Stomach (tissue), 9 donors: Measurements from ENCODE around the gene PTPRM. TPM values are rescaled to one million over a fixed set of nuclear protein-coding genes. Genes with fewer than 3 reads are reported as not detected.

ENCODE experiments used
- DNase-seq, 2 donors: peaks; one replicate each; pipeline versions ENCODE4 v3.0.0 to v3.0.0-alpha.2; 2013 to 2019
- H3K27ac ChIP-seq, 5 donors: fragments of 200-600 bp in 4 of 5; sonication (generic) in 4 of 5; one replicate each; pipeline ENCODE4 v1.5.1; 2013 to 2019; ENCODE audit warnings: mild to moderate bottlenecking in 1 of 5, moderate library complexity in 1 of 5
- H3K27me3 ChIP-seq, 3 donors: fragments of 200-600 bp; sonication (generic); one replicate each; pipeline ENCODE4 v1.5.1; 2017 to 2019; ENCODE audit warnings: mixed run types in 1 of 3
- H3K36me3 ChIP-seq, 4 donors: fragments of 200-600 bp; sonication (generic); 1 replicate in 3 of 4; 2 replicates in 1 of 4; pipeline ENCODE4 v1.5.1; 2016 to 2019
- H3K4me1 ChIP-seq, 4 donors: fragments of 200-600 bp; sonication (generic); one replicate each; pipeline ENCODE4 v1.5.1; 2016 to 2019
- H3K4me3 ChIP-seq, 4 donors: fragments of 200-600 bp; sonication (generic) in 3 of 4; one replicate each; pipeline ENCODE4 v1.5.1; 2016 to 2019; ENCODE audit warnings: mild to moderate bottlenecking in 1 of 4
- H3K9me3 ChIP-seq, 4 donors: fragments of 200-600 bp; sonication (generic); one replicate each; pipeline ENCODE4 v1.5.1; 2016 to 2019
- CTCF ChIP-seq, 7 experiments: fragments of 450-650 bp in 4 of 7; fragments of 200-600 bp in 3 of 7; sonication (generic) in 3 of 7; IDR thresholded peaks; one replicate each; pipeline ENCODE4 v1.5.1; 2016 to 2019; ENCODE audit warnings: antibody characterized with exemption in 7 of 7, control low read depth in 2 of 7, mild to moderate bottlenecking in 1 of 7
- EP300 ChIP-seq: sonication (generic); formaldehyde crosslinking; IDR thresholded peaks from one replicate; pipeline ENCODE4 v1.6.1; 2017; ENCODE audit warnings: antibody characterized with exemption
- POLR2A ChIP-seq, 4 donors: fragments of 450-650 bp; IDR thresholded peaks; one replicate each; pipeline ENCODE4 v1.6.1; 2016; ENCODE audit warnings: antibody characterized with exemption in 4 of 4, control low read depth in 2 of 4, mild to moderate bottlenecking in 1 of 4, moderate library complexity in 1 of 4
- POLR2AphosphoS5 ChIP-seq, 3 donors: sonication (generic); formaldehyde crosslinking; IDR thresholded peaks; one replicate each; pipeline ENCODE4 v1.6.1; 2016; ENCODE audit warnings: antibody characterized with exemption in 3 of 3
- WGBS, 5 donors: extraction: QIAGEN DNeasy Blood & Tissue Kit in 3 of 5; methylation state at CpG; one replicate each; pipeline versions ENCODE4 v1.1.5 to v1.1.7; 2013 to 2018; 5-methylcytosine and 5-hydroxymethylcytosine counted together
- intact Hi-C: fragments of 100-400 bp; cut with DNase I; formaldehyde crosslinking; loops from one replicate; pipeline ENCODE4 v1.15.1; 2023; ENCODE audit warnings: low total_unique reads
- polyA plus RNA-seq, 3 donors: library from polyadenylated mRNA; stranded (reverse); fragments of 200-250 nt; gene quantifications; one replicate each; pipeline ENCODE4 v1.2.3, GENCODE V29; 2013
- total RNA-seq, 5 donors: library from RNA; depleted of rRNA; stranded (reverse); fragments of >200 nt; gene quantifications; one replicate each; pipeline versions ENCODE4 v1.1.0 to v1.2.3, GENCODE V29; 2014 to 2016
- donor health status: healthy with polysubstance abuse.
- donor health status: Bipolar disorder and iron deficiency.
- donor health status: healthy.

Gene PTPRM
- total and polyA plus RNA-seq, 8 donors = 7.5 to 246 (median 58.2) TPM

GRCh38 chr18:7678801-7679200 lies 111.7 kb downstream of the PTPRM start:
- Histone ChIP-seq H3K36me3 (no peaks in the 10 kb centered on the region), H3K27me3 (no peaks in the 10 kb centered on the region), H3K9me3 (no peaks in the 10 kb centered on the region), H3K4me3 (no peak overlapping the region), H3K27ac (no peak overlapping the region), H3K4me1 (peaks cover 0 to 11% (median 0%) of the 10 kb centered on the region in 4 donors)
- TF ChIP-seq POLR2AphosphoS5 (IDR thresholded peaks at IDR 0.05) (no peak), EP300 (no peak), CTCF (IDR thresholded peaks at IDR 0.05) (no peak), POLR2A (IDR thresholded peaks at IDR 0.05) (no peak)
- intact Hi-C loops = no loop called here
- 76 to 83% (median 81%) methylated on average over 4 of the region's 4 CpGs for WGBS, 5 donors
- DNase-seq = no peak

GRCh38 chr18:7681298-7681697 lies 114.2 kb downstream of the PTPRM start:
- Histone ChIP-seq H3K27me3 (no peaks in the 10 kb centered on the region), H3K36me3 (no peaks in the 10 kb centered on the region), H3K9me3 (no peaks in the 10 kb centered on the region), H3K27ac (no peak overlapping the region), H3K4me3 (no peak overlapping the region), H3K4me1 (peaks cover 0 to 15% (median 0%) of the 10 kb centered on the region in 4 donors)
- intact Hi-C loops = no loop called here
- WGBS, 5 donors = 81 to 90% (median 82%) methylated on average over 3 of the region's 3 CpGs
- DNase-seq = no peak
- TF ChIP-seq POLR2AphosphoS5 (IDR thresholded peaks at IDR 0.05) (no peak), POLR2A (IDR thresholded peaks at IDR 0.05) (no peak), EP300 (no peak), CTCF (IDR thresholded peaks at IDR 0.05) (no peak)

- DNase-seq = no peak
- peaks cover 0 to 15% (median 0%) of the 10 kb centered on the region in 4 donors for H3K4me1 ChIP-seq
- TF ChIP-seq POLR2AphosphoS5 (IDR thresholded peaks at IDR 0.05) (no peak), POLR2A (IDR thresholded peaks at IDR 0.05) (no peak), CTCF (IDR thresholded peaks at IDR 0.05) (no peak), EP300 (no peak)
- no peaks in the 10 kb centered on the region for H3K36me3 ChIP-seq
- no peaks in the 10 kb centered on the region for H3K9me3 ChIP-seq
- intact Hi-C loops = no loop called here
- H3K27ac ChIP-seq = no peak overlapping the region
- no peak overlapping the region for H3K4me3 ChIP-seq
- no peaks in the 10 kb centered on the region for H3K27me3 ChIP-seq
Observed at GRCh38 chr18:7682321-7682720, 115.2 kb downstream of the PTPRM start.

GRCh38 chr18:7683753-7684152 lies 116.6 kb downstream of the PTPRM start:
- Histone ChIP-seq H3K27ac (no peak overlapping the region), H3K9me3 (no peaks in the 10 kb centered on the region), H3K4me1 (peaks cover 0 to 15% (median 0%) of the 10 kb centered on the region in 4 donors), H3K27me3 (no peaks in the 10 kb centered on the region), H3K4me3 (no peak overlapping the region), H3K36me3 (no peaks in the 10 kb centered on the region)
- intact Hi-C loops = no loop called here
- TF ChIP-seq EP300 = no peak
- TF ChIP-seq POLR2A (IDR thresholded peaks at IDR 0.05) = no peak
- TF ChIP-seq CTCF (IDR thresholded peaks at IDR 0.05) = no peak
- no peak for TF ChIP-seq POLR2AphosphoS5 (IDR thresholded peaks at IDR 0.05)
- DNase-seq = no peak
- 86 to 95% (median 92%) methylated on average over 2 to 3 of the region's 3 CpGs for WGBS, 5 donors
